ENCODE results near the gene DNAH11. TPM values are rescaled to one million over a fixed set of nuclear protein-coding genes. Genes with fewer than 3 reads are reported as not detected.

Gene DNAH11
- total and polyA plus RNA-seq, 2 of the 4 experiments (the other 2 are of a cell fraction), result not detected

- intact Hi-C loops (cut with micrococcal nuclease) (no loop called here), in situ Hi-C loops (cut with MboI; ENCODE audit: low sequenced_read_pairs) (no loop called here), dilution Hi-C loops (cut with HindIII; ENCODE audit: low sequenced_read_pairs, unreplicated experiment) (no loop called here)
- Histone ChIP-seq H2AK5ac (ENCODE audit: low read depth, low read length) (no peak overlapping the region), H3K27me3 (ENCODE audit: control insufficient read depth, insufficient read depth, low read length) (no peaks in the 10 kb centered on the region), H2AFZ (replicated peaks; ENCODE audit: low read length, poor library complexity) (no peak overlapping the region), H3K9me1 (ENCODE audit: insufficient read depth, low read length) (no peaks in the 10 kb centered on the region), H2BK20ac (ENCODE audit: low read depth, low read length) (no peak overlapping the region), H3K4ac (ENCODE audit: low read depth, low read length) (no peak overlapping the region), H3K23ac (ENCODE audit: low read depth, low read length) (no peak overlapping the region), H3K4me1 (ENCODE audit: control insufficient read depth, insufficient read depth, low read length) (no peaks in the 10 kb centered on the region), H2BK5ac (ENCODE audit: low read depth, low read length, poor library complexity, severe bottlenecking) (no peak overlapping the region), H3K56ac (ENCODE audit: extremely low read depth, insufficient read depth, low read length) (no peak overlapping the region), H2BK120ac (ENCODE audit: low read depth, low read length) (no peak overlapping the region), H2BK15ac (ENCODE audit: low read depth, low read length) (no peak overlapping the region), H4K5ac (ENCODE audit: low read depth, low read length) (no peak overlapping the region), H3K14ac (replicated peaks; ENCODE audit: low read depth, low read length) (no peak overlapping the region), H2AK9ac (replicated peaks; ENCODE audit: low read depth, low read length, poor library complexity) (no peak overlapping the region), H3K9me3 (ENCODE audit: control insufficient read depth, insufficient read depth, low read length) (peaks cover 3% of the 10 kb centered on the region), H4K8ac (ENCODE audit: low read depth in 2 of 2, low read length in 2 of 2) (no peak overlapping the region), H3K79me1 (ENCODE audit: low read depth in 1 of 2, low read length in 2 of 2) (no peaks in the 10 kb centered on the region), H4K20me1 (ENCODE audit: insufficient read depth, low read length) (no peaks in the 10 kb centered on the region), H4K91ac (ENCODE audit: insufficient read depth, low read depth, low read length) (no peak overlapping the region), H3K36me3 (ENCODE audit: control insufficient read depth, insufficient read depth, low read length) (no peaks in the 10 kb centered on the region), H3K9ac (ENCODE audit: low read depth, low read length) (no peak overlapping the region), H3K4me2 (ENCODE audit: low read depth, low read length) (no peak overlapping the region), H3K27ac (ENCODE audit: insufficient read depth, low read length) (no peak overlapping the region), H3K4me3 (ENCODE audit: insufficient read depth, low read depth, low read length) (no peak overlapping the region), H3K18ac (ENCODE audit: low read depth, low read length) (no peak overlapping the region)
- ATAC-seq (ENCODE audit: low read depth), result no peak
- POLR2A ChIA-PET (ENCODE audit: unreplicated experiment), result no interaction called here
- no peak for DNase-seq
- CTCF ChIA-PET, result no interaction called here
- no CpG with 5 or more reads among the region's 1 CpG for WGBS, 2 experiments (ENCODE audit: extremely low coverage in 2 of 2, insufficient read length in 1 of 2)
- BruUV-seq (replicated peaks), result no TSS peak
- no peak for TF ChIP-seq CEBPB (IDR thresholded peaks at IDR 0.05; ENCODE audit: low read depth, low read length)
- TF ChIP-seq ELK1 (IDR thresholded peaks at IDR 0.05; ENCODE audit: borderline replicate concordance, low read depth, low read length), result no peak
- TF ChIP-seq MXI1 (IDR thresholded peaks at IDR 0.05; ENCODE audit: borderline replicate concordance, low read depth, low read length), result no peak
- no peak for TF ChIP-seq RFX5 (IDR thresholded peaks at IDR 0.05; ENCODE audit: low read depth, low read length)
- no peak for TF ChIP-seq RAD21 (IDR thresholded peaks at IDR 0.05; ENCODE audit: low read length)
- no peak for TF ChIP-seq SMC3 (IDR thresholded peaks at IDR 0.05; ENCODE audit: low read depth, low read length)
- no peak for TF ChIP-seq MAZ (IDR thresholded peaks at IDR 0.05; ENCODE audit: borderline replicate concordance, low read depth, low read length)
- no peak for TF ChIP-seq RCOR1 (IDR thresholded peaks at IDR 0.05; ENCODE audit: insufficient replicate concordance, low read length)
- no peak for TF ChIP-seq POLR2A (IDR thresholded peaks at IDR 0.05; ENCODE audit: low read depth, low read length)
- no peak for TF ChIP-seq NFE2L2 (IDR thresholded peaks at IDR 0.05; ENCODE audit: low read depth, low read length)
- TF ChIP-seq BHLHE40 (IDR thresholded peaks at IDR 0.05; ENCODE audit: low read depth, low read length), result no peak
- no peak for TF ChIP-seq USF2 (IDR thresholded peaks at IDR 0.05; ENCODE audit: low read depth, low read length)
- no peak for TF ChIP-seq FOS (IDR thresholded peaks at IDR 0.05; ENCODE audit: low read depth, low read length)
- TF ChIP-seq CHD1 (IDR thresholded peaks at IDR 0.05; ENCODE audit: low read depth, low read length), result no peak
- no peak for TF ChIP-seq CTCF (conservative IDR thresholded peaks at IDR 0.05; ENCODE audit: low read depth, low read length)
Measured at GRCh38 chr7:21746949-21747348, 204.1 kb downstream of the DNAH11 start.

Measured in IMR-90 (cell line).